H1 (cell line): ENCODE results near the gene OR13C4.

Source experiments
- ATF3 ChIP-seq: IDR thresholded peaks from 2 replicates; pipeline ENCODE4 v1.6.1; 2011; ENCODE audit warnings: low read depth, mild to moderate bottlenecking, low read length; ENCODE audit not compliant: insufficient read depth
- BCL11A ChIP-seq, 2 experiments: IDR thresholded peaks; one replicate each; pipeline ENCODE4 v1.6.1; 2011; ENCODE audit warnings: low read depth in 2 of 2, low read length in 2 of 2, mild to moderate bottlenecking in 2 of 2
- CHD1 ChIP-seq: IDR thresholded peaks from 2 replicates; pipeline ENCODE4 v1.6.1; 2012; ENCODE audit warnings: low read depth, low read length, improper control_type of control experiment
- CTCF ChIP-seq, 3 experiments: IDR thresholded peaks; 1 replicate in 2 of 3; 2 replicates in 1 of 3; pipeline versions ENCODE4 v1.5.1 to v1.6.1; 2011; ENCODE audit warnings: low read length in 3 of 3, mild to moderate bottlenecking in 3 of 3, inconsistent platforms in 2 of 3, low read depth in 1 of 3, moderate library complexity in 1 of 3; ENCODE audit not compliant: insufficient read depth in 1 of 3; ENCODE audit errors: control extremely low read depth in 1 of 3
- MAFK ChIP-seq: IDR thresholded peaks from 2 replicates; pipeline ENCODE4 v1.6.1; 2012; ENCODE audit warnings: low read depth, mild to moderate bottlenecking, improper control_type of control experiment, low read length
- POLR2A ChIP-seq, 2 experiments: IDR thresholded peaks; 1 replicate in 1 of 2; 2 replicates in 1 of 2; pipeline ENCODE4 v1.6.1; 2011; ENCODE audit warnings: low read depth in 2 of 2, low read length in 2 of 2, mild to moderate bottlenecking in 2 of 2; ENCODE audit errors: control extremely low read depth in 1 of 2
- SP2 ChIP-seq: IDR thresholded peaks from 2 replicates; pipeline ENCODE4 v1.6.1; 2012; ENCODE audit warnings: mild to moderate bottlenecking, low read length, inconsistent platforms
- ZNF274 ChIP-seq: IDR thresholded peaks from 2 replicates; pipeline ENCODE4 v1.7.0; 2012; ENCODE audit warnings: low read length, borderline replicate concordance; ENCODE audit errors: extremely low read depth

- TF ChIP-seq CTCF (IDR thresholded peaks at IDR 0.05; ENCODE audit: control extremely low read depth in 1 of 3, insufficient read depth in 1 of 3, low read depth in 1 of 3, low read length in 3 of 3) = no peak
- TF ChIP-seq CHD1 = no peak
- no peak for TF ChIP-seq ATF3
- TF ChIP-seq BCL11A (IDR thresholded peaks at IDR 0.05; ENCODE audit: low read depth in 2 of 2, low read length in 2 of 2) = no peak
- no peak for TF ChIP-seq POLR2A (IDR thresholded peaks at IDR 0.05; ENCODE audit: control extremely low read depth in 1 of 2, low read depth in 2 of 2, low read length in 2 of 2)
- no peak for TF ChIP-seq ZNF274
- no peak for TF ChIP-seq MAFK
- no peak for TF ChIP-seq SP2
Measured at GRCh38 chr9:104572612-104573011, 45.6 kb upstream of the OR13C4 start.
